Naive thymus-derived CD4-positive, alpha-beta T cell (primary cell): ENCODE results near the gene SCAMP1. TPM values are rescaled to one million over a fixed set of nuclear protein-coding genes. Genes with fewer than 3 reads are reported as not detected.

Source experiments
- ATAC-seq: fragments of 150-1000 bp; cut with Tn5 transposase; 2 replicates; pipeline ENCODE4 v1.10.0; 2021; ENCODE audit warnings: mild to moderate bottlenecking, moderate library complexity
- CTCF ChIA-PET: fragments of 350-600 bp; sonication (Branson Sonifier 250); formaldehyde crosslinking; loops from one replicate; lab custom pipeline; 2021; ENCODE audit warnings: antibody characterized with exemption; lab: Charles Lee
- POLR2A ChIA-PET: fragments of 350-600 bp; sonication (Branson Sonifier 250); formaldehyde crosslinking; loops from one replicate; lab custom pipeline; 2021; ENCODE audit warnings: antibody characterized with exemption, inconsistent platforms; lab: Charles Lee
- DNase-seq, 9 donors: peaks; one replicate each; pipeline versions ENCODE4 v3.0.0 to v3.0.0-alpha.2; 2020 to 2022; ENCODE audit warnings: mixed read lengths in 1 of 9
- H3K27ac ChIP-seq: one replicate; pipeline ENCODE4 v1.7.0; 2013; ENCODE audit warnings: mild to moderate bottlenecking, low read depth, low read length, moderate library complexity
- H3K27me3 ChIP-seq, 2 donors: one replicate each; pipeline ENCODE4 v1.7.0; 2013; ENCODE audit warnings: low read length in 2 of 2, mild to moderate bottlenecking in 2 of 2, moderate library complexity in 2 of 2; ENCODE audit not compliant: control insufficient read depth in 2 of 2, insufficient read depth in 2 of 2
- H3K36me3 ChIP-seq, 3 experiments: 1 replicate in 2 of 3; 2 replicates in 1 of 3; pipeline ENCODE4 v1.7.0; 2013; ENCODE audit warnings: low read length in 3 of 3, mild to moderate bottlenecking in 3 of 3, moderate library complexity in 1 of 3; ENCODE audit not compliant: insufficient read depth in 3 of 3, control insufficient read depth in 2 of 3
- H3K4me1 ChIP-seq, 2 donors: one replicate each; pipeline ENCODE4 v1.7.0; 2013; ENCODE audit warnings: low read length in 2 of 2, mild to moderate bottlenecking in 2 of 2, moderate library complexity in 1 of 2; ENCODE audit not compliant: control insufficient read depth in 2 of 2, insufficient read depth in 2 of 2
- H3K4me3 ChIP-seq: 2 replicates; pipeline ENCODE4 v1.7.0; 2013; ENCODE audit warnings: mild to moderate bottlenecking, low read length
- H3K9me3 ChIP-seq, 3 experiments: 1 replicate in 2 of 3; 2 replicates in 1 of 3; pipeline ENCODE4 v1.7.0; 2013; ENCODE audit warnings: low read length in 3 of 3; ENCODE audit not compliant: control insufficient read depth in 2 of 3
- H3K27ac Mint-ChIP-seq, 9 donors: one replicate each; pipeline ENCODE4 v1.8.0; 2020 to 2022; ENCODE audit warnings: mixed read lengths in 9 of 9, mild to moderate bottlenecking in 8 of 9, moderate library complexity in 5 of 9, inconsistent platforms in 2 of 9
- H3K27me3 Mint-ChIP-seq, 5 donors: one replicate each; pipeline ENCODE4 v1.8.0; 2021 to 2022; ENCODE audit warnings: mixed read lengths in 5 of 5, mild to moderate bottlenecking in 1 of 5
- H3K36me3 Mint-ChIP-seq, 5 donors: one replicate each; pipeline ENCODE4 v1.8.0; 2020 to 2022; ENCODE audit warnings: mixed read lengths in 5 of 5, mild to moderate bottlenecking in 3 of 5, inconsistent platforms in 1 of 5
- H3K4me1 Mint-ChIP-seq, 7 donors: one replicate each; pipeline ENCODE4 v1.8.0; 2020 to 2022; ENCODE audit warnings: mixed read lengths in 7 of 7, mild to moderate bottlenecking in 3 of 7, inconsistent platforms in 1 of 7
- H3K4me3 Mint-ChIP-seq, 10 donors: one replicate each; pipeline ENCODE4 v1.8.0; 2020 to 2022; ENCODE audit warnings: mild to moderate bottlenecking in 10 of 10, mixed read lengths in 10 of 10, moderate library complexity in 6 of 10, inconsistent platforms in 2 of 10
- H3K9me3 Mint-ChIP-seq, 11 donors: one replicate each; pipeline ENCODE4 v1.8.0; 2020 to 2022; ENCODE audit warnings: mixed read lengths in 11 of 11, mild to moderate bottlenecking in 4 of 11, inconsistent platforms in 1 of 11, moderate library complexity in 1 of 11
- intact Hi-C, 2 donors: fragments of 100-400 bp; cut with micrococcal nuclease; formaldehyde crosslinking; loops; one replicate each; pipeline ENCODE4 v1.15.1; 2023
- polyA plus RNA-seq, 2 donors: library from polyadenylated mRNA; unstranded; fragments of 300-500 nt; fragmentation: Illumina TruSeq; gene quantifications; one replicate each; pipeline ENCODE4 v1.2.3, GENCODE V29; 2021
- total RNA-seq, 6 experiments: library from RNA in 5 of 6; stranded (reverse) in 5 of 6; gene quantifications; 1 replicate in 5 of 6; 2 replicates in 1 of 6; pipeline ENCODE4 v1.2.3 and lab custom pipeline; 2021 to 2026

The SCAMP1 gene
- total and polyA plus RNA-seq, 7 experiments from 2014 or later, result 16.9 to 29.8 (median 25.7) TPM

- DNase-seq, result no peak
- Mint-ChIP-seq H3K27ac (peak overlapping the region in 2 of 9 donors; percentile 14 to 29), H3K4me1 (peaks cover 19 to 60% (median 49%) of the 10 kb centered on the region in 7 donors), H3K4me3 (no peak overlapping the region), H3K9me3 (peaks cover 0 to 8% (median 2%) of the 10 kb centered on the region in 11 donors), H3K27me3 (no peaks in the 10 kb centered on the region), H3K36me3 (peaks cover 8 to 48% (median 34%) of the 10 kb centered on the region in 5 donors)
- intact Hi-C loops, result no loop called here
- Histone ChIP-seq H3K4me1 (peaks cover 0 to 7% of the 10 kb centered on the region in 2 donors), H3K4me3 (no peak overlapping the region), H3K9me3 (no peaks in the 10 kb centered on the region), H3K27me3 (no peaks in the 10 kb centered on the region), H3K27ac (no peak overlapping the region), H3K36me3 (no peaks in the 10 kb centered on the region)
- no peak for ATAC-seq
- ChIA-PET CTCF (interaction anchor here (0.6 kb wide), 1 partner anchor 35 kb away, joined by 3 read pairs; no protein-coding TSS in a partner anchor), POLR2A (no interaction called here)
These were observed 47.0 kb downstream of the SCAMP1 start for GRCh38 chr5:78407458-78407857.

GRCh38 chr5:78411586-78411985 lies 51.2 kb downstream of the SCAMP1 start:
- peaks cover 0 to 7% of the 10 kb centered on the region in 2 donors for H3K4me1 ChIP-seq
- H3K27me3 ChIP-seq, result no peaks in the 10 kb centered on the region
- DNase-seq (no peak), ATAC-seq (no peak)
- peaks cover 4 to 58% (median 35%) of the 10 kb centered on the region in 5 donors for H3K36me3 Mint-ChIP-seq
- H3K27ac Mint-ChIP-seq, result no peak overlapping the region
- peaks cover 8 to 46% (median 27%) of the 10 kb centered on the region in 7 donors for H3K4me1 Mint-ChIP-seq
- no peak overlapping the region for H3K4me3 ChIP-seq
- CTCF ChIA-PET, result no interaction called here
- no peak overlapping the region for H3K27ac ChIP-seq
- intact Hi-C loops, result no loop called here
- peaks cover 0 to 8% (median 2%) of the 10 kb centered on the region in 11 donors for H3K9me3 Mint-ChIP-seq
- H3K36me3 ChIP-seq, result peaks cover 0 to 6% (median 5%) of the 10 kb centered on the region in 3 experiments
- H3K27me3 Mint-ChIP-seq, result no peaks in the 10 kb centered on the region
- no peaks in the 10 kb centered on the region for H3K9me3 ChIP-seq
- no peak overlapping the region for H3K4me3 Mint-ChIP-seq
- POLR2A ChIA-PET, result no interaction called here

GRCh38 chr5:78416677-78417425 lies 56.4 kb downstream of the SCAMP1 start:
- ATAC-seq (no peak), DNase-seq (no peak)
- Mint-ChIP-seq H3K9me3 (peaks cover 0 to 1% (median 0%) of the 10 kb centered on the region in 11 donors), H3K4me3 (no peak overlapping the region), H3K4me1 (peaks cover 0 to 16% (median 6%) of the 10 kb centered on the region in 7 donors), H3K27me3 (no peaks in the 10 kb centered on the region), H3K27ac (no peak overlapping the region), H3K36me3 (peaks cover 0 to 67% (median 47%) of the 10 kb centered on the region in 5 donors)
- peaks cover 6 to 12% (median 10%) of the 10 kb centered on the region in 3 experiments for H3K36me3 ChIP-seq
- CTCF ChIA-PET, result no interaction called here
- POLR2A ChIA-PET, result no interaction called here
- H3K9me3 ChIP-seq, result no peaks in the 10 kb centered on the region
- no peak overlapping the region for H3K27ac ChIP-seq
- H3K4me1 ChIP-seq, result peaks cover 0 to 3% of the 10 kb centered on the region in 2 donors
- no peak overlapping the region for H3K4me3 ChIP-seq
- H3K27me3 ChIP-seq, result no peaks in the 10 kb centered on the region
- intact Hi-C loops, result no loop called here

- intact Hi-C loops, result no loop called here
These were observed 59.0 kb downstream of the SCAMP1 start for GRCh38 chr5:78419396-78419795.

GRCh38 chr5:78420548-78420947 lies 60.1 kb downstream of the SCAMP1 start:
- Histone ChIP-seq H3K27me3 (no peaks in the 10 kb centered on the region), H3K4me1 (no peaks in the 10 kb centered on the region), H3K36me3 (peaks cover 6 to 13% (median 10%) of the 10 kb centered on the region in 3 experiments), H3K9me3 (no peaks in the 10 kb centered on the region), H3K4me3 (no peak overlapping the region), H3K27ac (no peak overlapping the region)
- no peak for ATAC-seq
- H3K36me3 Mint-ChIP-seq, result peaks cover 6 to 78% (median 55%) of the 10 kb centered on the region in 5 donors
- no peak overlapping the region for H3K27ac Mint-ChIP-seq
- H3K9me3 Mint-ChIP-seq, result peaks cover 0 to 4% (median 0%) of the 10 kb centered on the region in 11 donors
- H3K4me1 Mint-ChIP-seq, result peaks cover 0 to 6% (median 0%) of the 10 kb centered on the region in 7 donors
- intact Hi-C loops, result no loop called here
- no peak for DNase-seq
- H3K27me3 Mint-ChIP-seq, result no peaks in the 10 kb centered on the region
- CTCF ChIA-PET, result no interaction called here
- H3K4me3 Mint-ChIP-seq, result no peak overlapping the region
- POLR2A ChIA-PET, result no interaction called here

More at GRCh38 chr5:78419396-78419795, 59.0 kb downstream of the SCAMP1 start:
- POLR2A ChIA-PET, result no interaction called here
- H3K36me3 ChIP-seq, result peaks cover 6 to 13% (median 10%) of the 10 kb centered on the region in 3 experiments
- Mint-ChIP-seq H3K36me3 (peaks cover 6 to 81% (median 54%) of the 10 kb centered on the region in 5 donors), H3K4me1 (peaks cover 0 to 9% (median 0%) of the 10 kb centered on the region in 7 donors), H3K27me3 (no peaks in the 10 kb centered on the region), H3K4me3 (no peak overlapping the region), H3K9me3 (peaks cover 0 to 4% (median 0%) of the 10 kb centered on the region in 11 donors), H3K27ac (no peak overlapping the region)
- ATAC-seq (no peak), DNase-seq (no peak)
- no peak overlapping the region for H3K4me3 ChIP-seq
- H3K9me3 ChIP-seq, result no peaks in the 10 kb centered on the region
- no peak overlapping the region for H3K27ac ChIP-seq
- H3K27me3 ChIP-seq, result no peaks in the 10 kb centered on the region
- H3K4me1 ChIP-seq, result no peaks in the 10 kb centered on the region
- CTCF ChIA-PET, result no interaction called here

GRCh38 chr5:78424665-78425064 lies 64.2 kb downstream of the SCAMP1 start:
- peaks cover 0 to 6% (median 0%) of the 10 kb centered on the region in 7 donors for H3K4me1 Mint-ChIP-seq
- no peaks in the 10 kb centered on the region for H3K9me3 ChIP-seq
- H3K4me3 Mint-ChIP-seq, result no peak overlapping the region
- ChIA-PET POLR2A (interaction anchor here (0.8 kb wide), 1 partner anchor 21 kb away, joined by 3 read pairs; no protein-coding TSS in a partner anchor), CTCF (no interaction called here)
- H3K4me1 ChIP-seq, result no peaks in the 10 kb centered on the region
- intact Hi-C loops, result no loop called here
- no peak overlapping the region for H3K27ac ChIP-seq
- no peaks in the 10 kb centered on the region for H3K27me3 ChIP-seq
- peaks cover 0 to 11% (median 4%) of the 10 kb centered on the region in 11 donors for H3K9me3 Mint-ChIP-seq
- DNase-seq (no peak), ATAC-seq (peak; percentile 18)
- no peak overlapping the region for H3K4me3 ChIP-seq
- peaks cover 13 to 75% (median 47%) of the 10 kb centered on the region in 5 donors for H3K36me3 Mint-ChIP-seq
- no peaks in the 10 kb centered on the region for H3K27me3 Mint-ChIP-seq
- peaks cover 0 to 5% (median 3%) of the 10 kb centered on the region in 3 experiments for H3K36me3 ChIP-seq
- H3K27ac Mint-ChIP-seq, result no peak overlapping the region
